NCI-H1930 (cell line): Measurements from ENCODE around the gene DNAJC4.
A peak's percentile ranks its signal among the peaks of the same experiment; 100 is the strongest.
"Not testable (repeated sequence)": the region's sequence is repeated elsewhere in the genome, so short reads cannot be mapped to it uniquely, and the experiment has no call there.

Experiments used
- DNase-seq, 2 experiments: peaks; one replicate each; lab custom pipeline; 2025; lab: John Stamatoyannopoulos, UW

The DNAJC4 gene

DNA sequence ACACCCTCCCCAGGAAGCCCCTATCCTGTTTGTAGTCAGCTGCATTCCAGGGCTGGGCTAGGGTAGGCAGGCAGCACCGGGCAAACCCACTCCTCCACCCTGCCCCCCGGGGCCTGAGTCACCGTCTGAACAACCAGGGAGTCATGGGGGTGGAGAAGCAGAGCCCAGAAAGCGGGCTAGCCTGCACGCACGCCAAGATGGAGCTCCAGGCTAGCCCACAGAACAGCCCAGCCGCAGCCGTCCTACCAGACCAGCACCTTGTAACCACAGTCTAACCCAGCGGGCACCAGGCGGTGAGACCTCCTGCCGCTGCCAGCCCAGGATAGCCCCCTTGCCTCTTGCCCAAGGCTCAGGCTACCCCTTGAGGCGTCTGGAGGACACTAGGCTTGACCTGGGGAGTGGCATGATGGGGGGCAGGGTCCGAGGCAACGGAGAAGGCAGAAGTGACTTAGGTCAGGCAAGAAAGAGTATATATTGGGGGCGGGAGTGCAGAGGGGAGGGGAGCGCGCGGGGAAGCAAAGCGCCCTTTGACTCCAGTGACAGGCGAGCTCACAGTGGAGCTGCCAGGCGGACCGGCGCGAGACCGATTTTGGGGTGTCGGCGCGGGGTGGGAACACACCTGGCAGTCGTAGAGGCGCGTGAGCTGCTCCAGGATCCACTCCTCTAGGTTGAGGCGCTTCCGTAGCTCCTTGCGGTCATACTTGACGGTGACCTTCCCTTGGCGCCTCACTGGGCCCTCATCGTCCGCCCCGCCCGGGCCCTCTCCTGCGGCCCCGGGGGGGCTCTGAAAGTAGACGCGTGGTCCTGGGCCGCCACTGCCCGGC is 15.7 kb downstream of the DNAJC4 start:
- DNase-seq, result no peak

DNA sequence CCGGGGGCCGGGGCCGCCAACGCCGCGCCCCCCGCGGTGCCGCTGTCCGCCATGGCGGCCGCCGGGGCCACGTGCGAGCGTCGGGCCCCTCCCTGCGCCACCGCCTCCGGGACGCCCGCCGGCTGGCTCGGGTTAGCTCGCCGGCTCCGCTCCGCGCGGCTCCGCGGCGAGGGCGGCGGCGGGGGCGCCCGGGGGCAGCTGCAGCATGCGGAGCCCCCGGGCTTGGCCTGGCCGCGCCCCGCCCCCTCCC is 16.2 kb downstream of the DNAJC4 start:
- DNase-seq, result not testable (repeated sequence)

DNA sequence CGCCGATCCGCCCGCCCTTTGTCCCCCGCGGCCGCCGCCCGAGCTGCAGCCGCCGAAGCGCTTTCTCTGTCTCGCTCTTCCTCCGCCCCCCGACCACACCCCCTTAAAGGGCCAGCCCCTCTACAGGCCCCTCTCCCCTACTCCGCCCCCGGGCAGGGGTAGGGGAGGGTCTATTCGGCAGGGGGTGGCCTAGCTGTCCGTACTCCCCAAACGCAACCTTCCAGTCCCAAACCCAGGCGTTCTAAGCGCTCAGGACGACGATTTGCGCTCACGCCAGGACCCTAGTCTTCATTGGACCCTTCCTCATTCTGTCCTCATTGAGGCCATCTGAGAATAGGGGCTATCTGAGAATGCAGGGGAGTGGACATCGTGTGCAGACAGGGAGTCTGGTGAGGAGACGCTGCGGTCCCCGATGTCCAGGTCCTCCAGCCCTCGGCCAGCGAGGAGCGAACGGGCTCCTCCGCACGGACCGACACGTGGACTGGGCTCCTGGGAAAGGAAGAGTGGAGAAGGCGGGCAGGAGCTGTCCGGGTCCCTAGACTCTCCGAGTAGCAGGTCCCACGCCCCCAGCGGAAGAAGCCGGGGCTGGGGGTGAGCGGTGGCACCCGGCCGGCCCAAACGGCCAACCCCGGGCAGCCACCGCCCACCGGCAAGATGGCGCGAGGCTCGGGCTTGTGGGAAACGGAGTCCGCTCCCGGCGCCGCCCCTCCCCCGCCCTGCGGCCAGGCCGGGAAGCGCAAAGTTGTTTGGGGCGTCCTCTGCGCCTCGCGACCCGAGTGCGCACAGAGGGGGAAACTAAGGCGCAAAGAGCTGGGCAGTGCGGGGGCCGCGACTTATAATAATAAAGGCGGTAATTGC is 16.8 kb downstream of the DNAJC4 start, which contains the start of gene PPP1R14B:
Gene PPP1R14B, minus strand, starts transcription at position 73 of the 858 bp plus-strand sequence. CDS start 270 bp downstream, outside the sequence.
- peak; percentile 91 to 92 for DNase-seq

DNA sequence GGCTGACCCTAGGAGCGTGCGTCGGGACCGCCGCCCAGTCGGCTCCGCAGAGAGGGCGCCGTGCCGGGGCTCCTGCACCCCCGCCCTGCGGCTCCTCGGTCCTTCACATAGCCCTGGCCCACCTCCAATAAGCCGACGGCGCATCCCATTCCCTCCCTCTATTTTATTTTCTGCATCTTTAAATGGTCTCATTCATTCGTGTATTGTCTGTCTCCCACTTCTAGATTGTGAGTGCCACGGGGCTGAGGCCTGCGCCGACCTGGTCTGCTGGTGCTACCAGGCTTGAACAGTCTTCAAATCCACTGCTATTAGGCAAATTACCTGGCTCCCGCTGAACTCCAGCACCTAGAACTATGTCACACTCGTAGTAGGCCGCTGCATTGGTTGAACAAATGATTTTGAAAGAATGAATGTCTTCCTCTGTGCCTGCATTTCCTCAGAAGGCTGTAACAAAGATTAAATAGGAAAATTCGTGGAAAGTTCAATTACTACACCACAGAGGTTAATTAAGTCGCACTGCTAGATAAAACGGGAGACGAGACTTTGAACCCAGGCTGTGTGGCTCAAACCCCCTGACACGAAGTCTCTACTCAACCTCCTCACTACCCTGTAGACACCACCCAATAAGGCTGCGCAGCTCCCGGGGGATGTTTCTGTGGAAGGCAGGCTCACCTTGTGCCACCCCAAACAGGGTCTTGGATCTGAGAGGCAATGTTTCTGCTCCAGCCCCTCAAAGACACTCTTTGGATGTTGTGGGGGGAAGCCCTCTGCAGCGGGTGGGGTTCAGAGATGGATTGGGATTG is 17.6 kb downstream of the DNAJC4 start:
- DNase-seq, result no peak

DNA sequence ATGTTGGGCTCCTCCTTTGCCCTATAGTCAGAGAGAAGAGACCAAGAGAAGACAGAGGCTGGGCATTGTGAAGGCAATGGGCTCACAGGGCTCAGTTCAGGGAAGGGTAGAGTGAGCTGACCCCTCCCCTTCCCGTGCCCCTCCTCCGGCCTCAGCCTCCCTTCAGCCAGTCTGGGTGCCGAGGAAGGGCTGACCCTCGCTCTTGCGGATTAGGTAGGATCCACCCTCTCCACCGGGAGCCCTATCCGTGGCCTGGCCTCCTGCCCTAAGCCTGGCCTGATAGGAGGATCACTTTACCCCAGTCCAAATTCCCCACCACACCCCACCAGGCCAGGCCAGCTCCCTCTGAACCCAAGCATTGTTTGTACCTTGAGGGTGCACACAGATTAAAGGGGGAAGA is 18.2 kb downstream of the DNAJC4 start:
- no peak for DNase-seq

DNA sequence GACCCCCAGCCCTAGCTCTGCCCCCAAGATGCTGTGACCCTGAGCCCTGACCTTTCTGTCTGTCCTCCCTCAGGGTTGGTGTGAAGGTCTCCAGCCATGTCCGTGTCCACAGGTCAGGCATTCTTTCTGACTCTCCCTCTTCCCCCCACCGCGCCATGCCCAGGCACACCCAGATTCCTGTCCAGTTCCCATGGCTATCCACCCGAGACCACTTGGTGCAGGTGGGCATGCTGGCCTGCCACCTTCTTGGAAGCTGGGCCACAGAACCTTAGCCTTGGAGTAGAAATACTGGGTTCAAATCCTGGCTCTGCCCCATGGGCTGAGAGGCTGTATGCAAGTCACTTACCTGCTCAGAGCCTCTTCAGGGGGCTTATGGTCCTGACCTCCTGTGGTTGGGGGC is 18.7 kb downstream of the DNAJC4 start:
- DNase-seq, result no peak

DNA sequence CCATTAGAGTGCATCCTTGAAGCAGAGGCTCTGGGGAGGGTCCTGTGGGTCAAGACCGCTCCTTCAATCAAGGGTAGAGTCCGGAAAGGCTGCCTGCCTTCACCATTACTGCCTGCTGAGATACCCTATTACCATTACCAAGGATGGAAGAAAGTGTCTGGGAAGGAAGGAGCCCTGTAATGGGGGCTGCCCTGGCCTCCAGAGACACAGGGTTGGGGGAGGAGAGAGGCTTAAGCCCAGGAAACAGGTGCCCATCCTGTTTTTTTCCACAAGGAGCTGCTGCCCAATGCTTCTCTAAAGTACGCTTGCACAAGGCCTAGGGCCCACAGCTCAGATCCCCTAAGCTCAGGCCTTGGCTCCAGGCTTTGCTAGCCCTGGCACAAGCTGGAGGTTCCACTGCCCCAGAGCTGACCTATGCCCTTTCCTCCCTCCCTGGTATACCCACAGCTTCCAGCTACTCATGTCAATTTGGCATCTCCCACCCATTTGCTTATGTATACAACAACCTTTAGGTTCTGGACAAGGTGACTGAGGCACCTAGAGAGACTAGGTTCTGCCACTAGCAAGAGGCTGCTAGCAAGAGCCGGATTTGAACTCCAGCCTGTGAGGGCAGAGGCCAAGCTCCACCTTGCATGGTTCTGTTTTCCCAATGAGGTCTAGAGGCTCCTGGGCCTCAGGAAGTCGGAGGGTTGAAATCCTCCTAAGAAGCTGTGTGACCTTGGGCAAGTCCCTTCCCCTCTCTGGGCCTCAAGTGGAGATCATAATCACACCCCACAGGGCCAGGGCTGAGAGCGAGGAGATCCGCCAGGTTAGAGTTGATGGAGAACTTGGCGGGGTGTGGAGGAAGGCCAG is 19.4 kb downstream of the DNAJC4 start:
- DNase-seq, result no peak

DNA sequence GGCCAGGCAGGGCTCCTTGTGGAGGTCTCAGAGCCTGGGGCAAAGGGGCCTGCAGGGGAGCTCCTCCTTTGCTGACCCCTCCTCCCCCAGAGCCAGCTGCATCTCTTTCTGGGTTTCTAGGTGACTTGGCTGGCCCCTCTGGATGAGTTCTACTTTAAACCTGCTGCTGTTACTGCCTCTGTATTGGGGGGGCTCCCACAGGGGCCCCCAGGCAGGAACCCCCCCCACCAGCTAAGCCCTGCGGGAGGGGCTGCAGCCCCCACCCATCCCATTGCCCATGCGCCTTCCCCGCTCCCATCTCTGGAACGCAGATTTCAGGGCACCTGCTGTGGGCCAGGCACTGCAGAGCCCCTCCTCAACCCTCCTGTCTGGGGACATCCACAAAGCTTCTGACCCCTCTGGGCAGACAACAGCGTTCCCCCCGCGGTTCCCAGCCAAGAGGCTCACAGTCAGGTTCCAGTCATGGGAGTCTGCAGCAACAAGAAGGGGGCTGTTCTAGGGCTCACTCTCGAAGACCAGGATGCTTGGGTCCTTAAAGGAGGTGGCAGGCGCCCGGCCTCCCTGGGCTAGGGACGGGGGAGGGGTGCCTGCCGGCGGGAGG is 20.2 kb downstream of the DNAJC4 start:
- DNase-seq, result no peak

DNA sequence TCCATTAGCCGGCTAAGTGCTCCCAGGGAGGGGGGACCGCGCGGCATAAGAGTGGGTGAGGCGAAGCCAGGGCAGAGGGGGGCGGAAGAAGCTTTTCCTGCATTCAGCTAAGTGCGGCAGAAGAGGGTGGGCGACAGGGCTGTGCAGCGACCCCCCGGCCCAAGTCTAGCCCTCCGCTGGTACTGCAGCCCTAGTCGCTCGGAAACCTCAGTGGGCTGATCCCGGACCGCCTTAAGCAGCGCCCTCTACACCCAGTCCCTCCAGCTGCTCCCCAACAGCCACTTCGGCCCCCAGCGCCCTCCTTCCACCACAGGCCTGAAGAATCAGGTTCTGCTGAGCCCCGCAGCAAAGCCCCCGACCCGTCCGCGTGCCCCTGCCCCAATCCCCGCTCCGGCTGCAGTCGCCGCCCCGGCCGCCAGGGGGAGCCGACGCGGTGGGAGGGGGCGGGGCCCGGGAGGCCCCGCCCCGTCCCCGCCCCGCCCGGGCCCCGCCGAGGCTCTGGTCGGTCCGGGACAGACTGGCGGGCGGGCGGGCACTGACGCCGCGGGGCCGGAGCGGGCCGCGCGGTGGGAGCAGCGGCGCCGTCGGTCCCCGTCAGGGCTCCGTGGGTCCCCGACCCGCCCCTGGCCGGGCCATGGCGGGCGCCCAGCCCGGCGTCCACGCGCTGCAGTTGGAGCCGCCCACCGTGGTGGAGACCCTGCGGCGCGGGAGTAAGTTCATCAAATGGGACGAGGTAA is 20.8 kb downstream of the DNAJC4 start, which contains the start of gene PLCB3:
Gene PLCB3, plus strand, starts transcription at position 515 of the 737 bp plus-strand sequence. Its CDS starts 120 bp downstream, at position 635.
- DNase-seq, result peak; percentile 38 to 58

DNA sequence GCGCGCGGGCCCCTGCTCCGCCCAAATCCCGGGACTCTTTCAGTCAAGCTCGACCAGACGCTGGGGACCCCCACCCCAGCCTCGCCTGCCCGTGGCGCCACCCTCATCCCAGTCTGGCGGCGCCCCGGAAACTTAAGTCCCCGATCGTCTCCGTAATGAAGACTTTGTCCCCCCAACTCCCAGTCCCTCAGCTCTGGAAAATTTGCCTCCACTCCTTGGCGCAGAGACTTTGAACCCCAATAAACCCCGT is 21.3 kb downstream of the DNAJC4 start:
- no peak for DNase-seq

DNA sequence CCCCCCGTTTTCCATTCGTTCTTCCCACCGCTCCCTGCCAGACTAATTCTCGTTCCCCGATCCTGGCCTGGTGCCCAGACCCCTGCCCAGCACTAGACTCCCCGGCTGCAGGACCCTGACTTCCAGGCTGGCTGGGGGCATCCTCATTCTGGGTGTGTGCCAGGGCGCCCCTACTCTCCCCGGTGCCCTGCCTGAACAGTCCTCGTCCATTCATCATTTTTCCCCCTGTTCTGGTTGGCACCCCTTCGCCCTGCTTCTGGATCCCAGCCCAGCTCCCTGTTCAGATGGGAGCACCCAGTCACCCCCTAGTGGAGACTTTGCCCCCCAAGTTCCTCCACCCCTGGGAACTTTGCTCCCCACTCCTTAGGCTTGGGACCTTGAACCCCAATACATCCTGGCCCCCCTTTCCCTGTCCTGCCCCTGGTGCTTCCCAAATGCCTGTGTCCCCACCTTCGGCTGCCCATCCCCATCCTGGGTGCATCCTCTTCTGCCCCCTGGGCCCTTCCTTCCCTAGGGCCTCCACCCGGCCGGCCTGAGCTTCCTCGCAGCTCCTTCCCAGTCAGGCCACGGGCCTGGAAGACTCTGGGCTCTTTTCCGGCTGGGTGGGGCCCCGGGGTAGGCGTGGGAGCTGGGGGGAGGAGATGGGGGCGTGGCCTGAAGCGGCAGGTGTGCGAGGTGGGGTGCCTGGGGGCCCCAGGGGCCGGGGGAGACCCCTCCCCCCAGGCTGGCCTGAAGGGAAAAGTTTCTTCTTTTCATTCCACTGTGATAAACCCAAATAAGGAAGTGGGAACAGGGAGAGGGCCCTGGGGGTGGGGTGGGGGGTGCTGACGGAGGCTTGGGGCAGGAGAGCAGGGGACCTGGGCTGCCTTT is 21.9 kb downstream of the DNAJC4 start:
- DNase-seq, result no peak

DNA sequence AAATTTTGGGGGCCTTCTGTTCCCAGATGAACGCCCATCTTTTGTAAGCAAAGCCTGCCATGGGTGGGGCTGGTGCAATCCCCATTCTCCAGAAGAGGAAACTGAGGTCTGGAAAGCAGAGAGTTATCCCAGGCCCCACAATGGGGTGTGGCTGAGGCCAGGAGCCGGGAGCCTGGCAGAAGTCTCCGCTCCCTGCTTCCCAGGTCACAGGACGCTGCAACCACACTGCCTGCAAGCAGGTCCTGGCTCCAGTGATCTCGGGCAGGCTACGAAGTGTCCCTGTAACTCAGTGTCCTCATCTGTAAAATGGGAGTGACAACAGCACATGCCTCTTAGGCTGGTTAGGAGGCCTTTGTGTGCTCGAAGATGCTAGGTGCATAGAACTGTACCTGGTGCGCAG is 22.7 kb downstream of the DNAJC4 start:
- DNase-seq, result no peak

DNA sequence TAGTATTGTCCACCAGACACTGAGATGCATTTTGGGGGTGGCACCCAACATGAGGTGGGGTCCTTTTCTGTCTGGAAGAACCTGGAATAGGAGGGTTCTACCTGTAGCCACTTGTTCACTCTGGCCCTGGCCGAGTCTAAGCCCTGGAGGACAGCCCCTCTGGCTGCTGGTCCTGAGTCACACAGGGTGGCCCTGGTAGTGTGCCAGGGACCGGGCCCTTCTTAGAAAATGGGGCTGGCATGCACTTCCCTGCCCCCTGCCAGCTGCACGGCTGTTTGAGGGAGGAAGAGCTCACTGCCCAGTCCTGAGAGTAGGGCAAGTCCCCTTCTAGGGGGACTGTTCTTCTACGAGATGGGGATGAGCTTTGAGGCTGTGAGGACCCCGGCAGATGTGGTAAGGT is 23.1 kb downstream of the DNAJC4 start:
- no peak for DNase-seq

DNA sequence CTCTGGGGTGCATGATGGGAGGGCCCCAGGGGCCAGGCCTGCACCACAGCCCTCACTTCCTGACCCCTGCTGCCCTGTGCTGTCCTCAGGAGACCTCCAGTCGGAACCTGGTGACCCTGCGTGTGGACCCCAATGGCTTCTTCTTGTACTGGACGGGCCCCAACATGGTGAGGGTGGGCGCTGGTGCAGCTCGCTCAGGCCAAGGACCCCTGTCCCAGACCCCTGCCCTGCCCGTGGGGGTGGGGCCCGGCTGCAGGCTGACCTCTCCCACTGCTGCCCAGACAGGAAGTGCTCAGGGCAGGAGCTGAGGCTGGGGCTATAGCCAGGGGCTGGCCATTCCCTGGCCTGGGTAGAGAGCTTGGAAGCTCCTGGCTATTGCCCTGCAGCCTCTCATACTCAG is 24.0 kb downstream of the DNAJC4 start:
- no peak for DNase-seq

DNA sequence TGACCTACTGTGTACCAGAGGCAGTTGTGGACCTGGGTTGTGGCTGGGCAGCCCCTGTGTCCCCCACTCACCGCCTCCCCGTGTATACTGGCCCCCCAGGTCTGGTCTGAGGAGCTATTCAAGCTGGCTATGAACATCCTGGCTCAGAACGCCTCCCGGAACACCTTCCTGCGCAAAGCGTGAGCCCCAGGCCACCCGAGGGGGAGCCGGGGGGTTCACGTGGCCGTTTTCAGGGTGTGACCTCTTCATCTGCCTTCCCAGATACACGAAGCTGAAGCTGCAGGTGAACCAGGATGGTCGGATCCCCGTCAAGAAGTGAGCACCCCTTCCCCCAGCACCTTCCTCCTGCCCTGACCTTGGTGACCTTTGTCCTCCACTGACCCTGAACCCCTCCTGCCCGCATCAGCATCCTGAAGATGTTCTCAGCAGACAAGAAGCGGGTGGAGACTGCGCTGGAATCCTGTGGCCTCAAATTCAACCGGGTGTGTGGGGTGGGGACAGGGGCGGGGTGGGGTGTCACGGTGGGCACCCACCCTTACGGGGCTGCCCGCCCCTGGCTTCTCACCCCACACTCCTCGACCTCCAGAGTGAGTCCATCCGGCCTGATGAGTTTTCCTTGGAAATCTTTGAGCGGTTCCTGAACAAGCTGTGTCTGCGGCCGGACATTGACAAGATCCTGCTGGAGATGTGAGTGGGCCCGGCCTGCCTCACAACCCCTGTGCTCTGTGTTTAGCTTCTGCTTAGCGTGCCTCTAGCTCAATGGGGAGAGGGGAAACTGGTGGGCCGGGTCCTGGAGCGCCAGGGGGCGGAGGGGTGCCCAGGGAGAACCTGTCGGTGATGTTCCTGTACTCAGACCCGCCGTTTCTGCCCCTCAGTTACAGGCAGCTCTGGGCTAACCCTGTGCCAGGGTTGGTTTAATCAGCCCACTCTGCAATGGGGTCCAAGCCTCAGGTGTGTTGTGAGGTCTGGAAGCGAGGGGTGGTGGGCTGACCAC is 25.1 kb downstream of the DNAJC4 start:
- no peak for DNase-seq

DNA sequence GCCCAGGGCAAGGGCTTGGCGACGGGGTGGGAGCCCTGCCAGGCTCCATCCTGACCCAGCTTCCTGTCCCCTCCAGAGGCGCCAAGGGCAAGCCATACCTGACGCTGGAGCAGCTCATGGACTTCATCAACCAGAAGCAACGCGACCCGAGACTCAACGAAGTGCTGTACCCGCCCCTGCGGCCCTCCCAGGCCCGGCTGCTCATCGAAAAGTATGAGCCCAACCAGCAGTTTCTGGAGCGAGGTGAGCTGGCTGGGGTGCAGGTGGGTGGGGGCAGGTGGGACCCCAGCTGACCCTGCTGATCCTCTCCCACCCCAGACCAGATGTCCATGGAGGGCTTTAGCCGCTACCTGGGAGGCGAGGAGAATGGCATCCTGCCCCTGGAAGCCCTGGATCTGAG is 26.0 kb downstream of the DNAJC4 start:
- no peak for DNase-seq

DNA sequence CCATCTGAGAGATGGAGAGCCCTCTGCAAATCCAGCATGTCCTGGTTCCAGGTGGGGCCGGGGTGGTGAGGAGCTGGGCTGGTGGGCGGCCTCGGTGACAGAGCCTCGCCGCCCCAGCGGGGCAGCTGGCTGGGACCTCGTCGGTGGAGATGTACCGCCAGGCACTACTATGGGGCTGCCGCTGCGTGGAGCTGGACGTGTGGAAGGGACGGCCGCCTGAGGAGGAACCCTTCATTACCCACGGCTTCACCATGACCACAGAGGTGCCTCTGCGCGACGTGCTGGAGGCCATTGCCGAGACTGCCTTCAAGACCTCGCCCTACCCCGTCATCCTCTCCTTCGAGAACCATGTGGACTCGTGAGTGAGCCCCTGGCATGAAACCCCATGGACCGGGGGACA is 28.0 kb downstream of the DNAJC4 start:
- no peak for DNase-seq

DNA sequence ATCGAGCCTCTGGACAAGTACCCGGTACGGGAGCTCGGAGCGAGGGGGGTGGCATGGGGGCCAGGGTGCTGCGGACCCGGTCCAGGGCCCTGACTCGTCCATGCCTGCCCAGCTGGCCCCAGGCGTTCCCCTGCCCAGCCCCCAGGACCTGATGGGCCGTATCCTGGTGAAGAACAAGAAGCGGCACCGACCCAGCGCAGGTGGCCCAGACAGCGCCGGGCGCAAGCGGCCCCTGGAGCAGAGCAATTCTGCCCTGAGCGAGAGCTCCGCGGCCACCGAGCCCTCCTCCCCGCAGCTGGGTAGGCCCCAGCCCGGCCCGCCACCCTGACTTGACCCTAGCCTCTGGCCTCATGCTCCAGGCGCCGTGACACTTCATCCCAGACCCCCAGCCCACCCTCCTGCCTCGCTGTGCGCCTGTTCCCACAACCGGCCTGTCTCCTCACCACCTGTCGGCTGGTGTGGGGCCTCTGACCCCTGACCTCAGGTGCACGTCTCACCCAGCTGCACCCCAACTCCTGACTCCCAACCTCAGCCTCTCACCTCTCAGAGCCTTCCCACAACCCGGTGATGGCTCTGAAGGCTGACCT is 28.7 kb downstream of the DNAJC4 start:
- no peak for DNase-seq
